Lower leg skin (tissue), 3 donors: ENCODE measurements around the gene GRHL1.

Experiments
- CTCF ChIP-seq, 3 donors: fragments of 450-650 bp; IDR thresholded peaks; one replicate each; pipeline ENCODE4 v1.5.1; 2016; ENCODE audit warnings: antibody characterized with exemption in 3 of 3, mild to moderate bottlenecking in 3 of 3, moderate library complexity in 2 of 3
- POLR2A ChIP-seq, 2 donors: fragments of 450-650 bp; IDR thresholded peaks; one replicate each; pipeline ENCODE4 v1.6.1; 2016 to 2017; ENCODE audit warnings: antibody characterized with exemption in 2 of 2, mild to moderate bottlenecking in 1 of 2, moderate library complexity in 1 of 2

- TF ChIP-seq CTCF (IDR thresholded peaks at IDR 0.05) (no peak), POLR2A (IDR thresholded peaks at IDR 0.05) (no peak)
These were observed 2.6 kb downstream of the GRHL1 start for GRCh38 chr2:9954136-9954535.
